Stimulated activated CD8-positive, alpha-beta memory T cell treated with anti-CD3 and anti-CD28 coated beads, Interleukin-4, amount 100 ng/mL, for 1 hour (primary cell): ENCODE results near the gene HPS4.
"Not testable (repeated sequence)": the region's sequence is repeated elsewhere in the genome, so short reads cannot be mapped to it uniquely, and the experiment has no call there.

ENCODE experiments used
- DNase-seq, 2 donors: peaks; one replicate each; pipeline ENCODE4 v3.0.0-alpha.2; 2020; ENCODE audit warnings: low read depth in 2 of 2, low spot score in 1 of 2

Gene HPS4

GRCh38 chr22:26416670-26417276 is 66.8 kb downstream of the HPS4 start:
- DNase-seq = no peak

GRCh38 chr22:26416256-26416655 is 67.3 kb downstream of the HPS4 start:
- DNase-seq = no peak

DNA sequence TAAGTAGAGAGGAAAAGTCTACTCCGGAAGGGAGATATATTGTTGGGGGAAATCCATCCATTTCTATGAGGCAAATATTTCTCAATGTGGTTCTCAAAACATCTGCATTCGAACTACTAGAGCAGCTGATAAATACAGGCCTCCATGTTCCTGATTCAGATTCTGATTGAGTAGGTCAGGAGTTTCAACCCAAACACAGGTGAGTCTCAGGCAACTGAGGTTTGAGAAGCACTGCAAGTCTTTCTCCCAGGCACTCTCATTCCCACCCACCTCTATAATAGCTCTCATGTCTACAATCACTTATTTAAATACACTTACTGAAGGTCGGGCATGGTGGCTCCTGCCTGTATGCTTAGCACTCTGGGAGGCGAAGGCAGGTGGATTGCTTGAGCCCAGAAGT is 69.2 kb downstream of the HPS4 start:
- DNase-seq = no peak

DNA sequence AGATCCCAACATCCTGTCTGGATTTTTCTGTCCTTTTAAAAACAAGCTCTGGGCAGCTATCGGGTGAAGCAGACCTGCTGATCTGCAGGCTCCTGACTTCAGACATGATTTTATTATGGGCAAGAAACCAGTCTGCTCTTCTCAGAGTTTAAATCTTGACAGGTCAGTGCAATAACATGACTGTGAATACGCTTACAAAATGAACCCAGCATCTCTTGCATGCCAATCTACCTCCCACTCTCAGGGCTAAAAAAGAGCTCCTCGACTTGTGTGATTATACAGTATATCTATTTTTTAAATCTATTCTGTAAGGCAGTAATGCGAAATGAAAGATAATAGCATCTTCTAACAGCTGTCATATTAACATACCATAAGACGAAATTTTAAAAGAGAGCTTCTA is 73.2 kb downstream of the HPS4 start:
- no peak for DNase-seq

DNA sequence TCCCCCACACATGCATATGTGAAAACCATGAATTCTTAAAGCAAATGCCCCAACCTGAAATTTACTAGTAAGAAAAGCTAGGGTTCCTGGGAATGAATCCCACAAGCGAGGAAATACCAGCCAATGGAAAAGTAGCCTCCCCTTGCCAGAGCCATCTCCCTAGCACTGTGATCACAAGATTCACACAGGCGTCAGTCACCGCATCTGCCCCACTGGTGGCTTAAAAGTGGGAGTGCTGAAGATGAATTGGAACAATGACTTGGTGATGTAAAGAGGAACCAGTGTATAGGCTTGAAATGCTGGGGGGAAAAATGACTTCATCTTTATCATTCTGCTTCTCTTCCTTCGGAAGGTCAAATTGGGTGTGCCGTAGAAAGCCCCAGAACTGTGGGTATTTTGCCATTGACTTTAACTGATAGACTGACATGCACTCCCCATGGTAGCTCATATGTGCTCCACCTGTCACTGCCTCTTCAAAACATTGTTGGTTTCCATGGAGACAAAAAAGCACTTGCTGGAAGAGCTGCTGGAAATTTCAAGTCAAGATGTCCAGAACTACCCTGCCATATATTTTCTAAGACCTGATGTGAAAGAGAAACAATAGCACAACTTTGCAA is 73.8 kb downstream of the HPS4 start:
- no peak for DNase-seq

DNA sequence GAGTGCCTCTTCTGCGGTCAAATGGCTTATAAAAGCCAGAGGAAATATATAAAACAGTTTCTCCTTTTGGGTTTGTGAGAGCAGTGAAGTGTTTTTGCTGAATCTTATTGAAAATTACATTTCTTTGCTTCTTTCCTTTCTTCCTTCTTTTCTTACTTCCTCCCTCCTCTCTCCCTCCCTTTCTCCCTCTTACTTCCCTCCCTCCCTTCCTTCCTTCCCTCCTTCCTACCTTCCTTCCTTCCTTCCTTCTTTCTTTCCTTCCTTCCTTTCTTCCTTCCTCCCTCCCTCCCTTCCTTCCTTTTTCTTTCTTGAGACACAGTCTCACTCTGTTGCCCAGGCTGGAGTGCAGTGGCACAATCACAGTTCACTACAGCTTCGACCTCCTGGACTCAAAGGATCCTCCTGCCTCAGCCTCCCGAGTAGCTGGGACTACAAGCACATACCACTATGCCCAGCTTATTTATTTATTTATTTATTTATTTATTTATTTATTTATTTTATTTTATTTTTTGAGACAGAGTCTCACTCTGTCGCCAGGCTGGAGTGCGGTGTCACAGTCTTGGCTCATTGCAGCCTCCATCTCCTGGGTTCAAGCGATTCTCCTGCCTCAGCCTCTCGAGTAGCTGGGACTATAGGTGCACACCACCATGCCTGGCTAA is 74.9 kb downstream of the HPS4 start:
- not testable (repeated sequence) for DNase-seq

DNA sequence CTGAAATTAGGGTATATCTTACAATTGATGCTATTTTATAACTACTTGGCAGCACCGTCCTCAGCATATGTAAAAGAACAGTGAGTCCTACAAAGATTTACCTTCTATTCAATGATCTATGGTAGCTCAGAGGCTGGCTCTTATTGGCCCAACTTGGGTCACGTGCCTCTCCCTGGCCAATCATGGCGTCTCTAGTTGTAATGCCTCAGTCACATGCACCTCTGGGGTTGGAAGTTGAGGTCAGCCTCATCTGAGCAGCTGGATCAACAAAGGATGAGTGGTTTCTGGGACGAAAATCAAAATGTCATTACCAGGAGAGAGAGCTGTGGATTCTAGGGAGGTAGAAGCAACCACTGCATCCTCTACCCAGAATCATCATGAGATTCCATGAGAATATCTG is 77.5 kb downstream of the HPS4 start:
- DNase-seq = no peak

- no peak for DNase-seq
Measured at GRCh38 chr22:26404851-26405421, 78.6 kb downstream of the HPS4 start.

GRCh38 chr22:26401726-26402125 is 81.9 kb downstream of the HPS4 start:
- no peak for DNase-seq
